ENCODE measurements around the gene STARD9.
"Not testable (repeated sequence)": the region's sequence is repeated elsewhere in the genome, so short reads cannot be mapped to it uniquely, and the experiment has no call there.

STARD9 gene

DNA sequence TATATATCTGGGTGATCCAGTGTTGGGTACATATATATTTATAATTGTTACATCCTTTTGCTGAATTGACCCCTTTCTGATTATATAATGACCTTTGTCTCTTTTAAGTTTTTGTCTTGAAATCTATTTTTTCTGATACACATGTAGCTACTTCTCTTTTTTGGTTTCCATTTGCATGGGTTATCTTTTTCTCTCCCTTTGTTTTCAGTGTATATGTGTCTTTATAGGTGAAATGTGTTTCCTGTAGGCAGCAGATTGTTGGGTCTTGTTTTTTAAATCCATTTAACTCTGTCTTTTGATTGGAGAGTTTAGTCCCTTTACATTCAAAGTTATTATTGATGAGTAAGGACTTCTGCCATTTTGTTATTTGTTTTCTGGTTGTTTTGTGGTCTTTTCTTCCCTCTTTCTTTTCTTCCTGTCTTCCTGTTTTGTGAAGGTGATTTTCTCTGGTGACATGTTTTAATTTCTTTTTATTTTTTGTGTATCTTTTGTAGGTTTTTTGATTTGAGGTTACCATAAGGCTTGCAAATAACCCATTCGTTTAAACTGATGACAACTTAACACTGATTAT lies 56.8 kb downstream of the STARD9 start:
- DNase-seq: no peak

DNA sequence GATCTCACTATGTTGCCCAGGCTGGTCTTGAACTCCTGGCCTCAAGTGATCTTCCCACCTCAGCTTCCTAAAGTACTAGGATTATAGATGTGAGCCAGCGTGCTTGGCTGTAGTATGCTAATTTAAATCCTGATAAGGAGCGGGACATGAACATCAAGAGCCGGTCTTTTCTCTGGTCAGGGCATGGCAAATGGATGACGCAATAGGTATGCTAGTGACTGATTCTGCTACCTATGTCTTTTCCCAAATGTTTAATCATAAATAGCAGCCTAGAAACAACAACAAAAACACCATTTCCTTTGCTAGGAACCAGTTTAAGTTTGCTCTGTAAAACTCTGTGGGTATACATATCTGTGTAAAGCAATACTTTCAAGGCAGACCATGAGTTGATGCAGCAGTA lies 64.7 kb downstream of the STARD9 start:
- no peak for DNase-seq

GRCh38 chr15:42650208-42651066 lies 75.0 kb downstream of the STARD9 start:
- peak; percentile 22 for DNase-seq

DNA sequence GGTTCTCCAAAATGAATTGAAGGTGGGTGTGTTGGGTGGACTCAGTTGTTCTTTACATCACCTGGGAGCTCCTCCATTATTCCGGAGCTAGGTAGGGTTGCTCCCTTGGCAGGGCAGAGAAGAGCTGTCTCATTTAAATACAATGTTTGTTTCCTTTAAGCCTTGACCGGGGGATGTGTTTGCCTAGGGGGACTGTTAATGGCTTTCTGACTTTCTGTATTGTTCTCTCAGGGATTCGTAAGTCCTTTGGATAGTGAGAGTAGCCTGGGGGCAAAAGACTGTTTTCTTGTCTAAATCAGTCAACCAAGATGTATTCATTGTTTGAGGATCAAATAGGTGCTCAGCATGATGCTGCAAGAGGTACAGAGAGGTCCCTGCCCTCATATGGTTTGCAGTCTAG lies 90.4 kb downstream of the STARD9 start:
- DNase-seq: no peak

- no peak for DNase-seq
Measured at GRCh38 chr15:42667855-42668254, 92.4 kb downstream of the STARD9 start.

DNA sequence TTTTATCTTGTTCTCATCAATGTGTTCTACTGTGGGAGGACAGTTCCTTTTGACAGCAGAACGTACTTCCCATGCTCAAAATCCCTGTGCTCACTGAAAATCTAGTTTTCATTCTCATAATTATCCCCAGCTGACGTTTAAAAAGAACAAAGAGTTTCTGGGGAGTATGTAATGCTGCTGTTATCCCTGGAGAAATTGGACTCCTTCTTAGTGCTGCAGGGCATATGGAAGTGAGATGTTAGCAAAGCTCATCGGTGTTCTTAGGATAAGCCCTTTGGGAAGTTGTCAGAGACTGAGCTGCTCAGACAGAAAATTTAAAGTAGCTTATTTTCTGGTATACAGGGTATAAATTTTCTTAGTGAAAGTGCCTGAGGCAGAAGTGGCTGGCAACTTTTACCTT lies 95.0 kb downstream of the STARD9 start:
- no peak for DNase-seq

GRCh38 chr15:42672444-42672843 lies 97.0 kb downstream of the STARD9 start:
- no peak for DNase-seq

DNA sequence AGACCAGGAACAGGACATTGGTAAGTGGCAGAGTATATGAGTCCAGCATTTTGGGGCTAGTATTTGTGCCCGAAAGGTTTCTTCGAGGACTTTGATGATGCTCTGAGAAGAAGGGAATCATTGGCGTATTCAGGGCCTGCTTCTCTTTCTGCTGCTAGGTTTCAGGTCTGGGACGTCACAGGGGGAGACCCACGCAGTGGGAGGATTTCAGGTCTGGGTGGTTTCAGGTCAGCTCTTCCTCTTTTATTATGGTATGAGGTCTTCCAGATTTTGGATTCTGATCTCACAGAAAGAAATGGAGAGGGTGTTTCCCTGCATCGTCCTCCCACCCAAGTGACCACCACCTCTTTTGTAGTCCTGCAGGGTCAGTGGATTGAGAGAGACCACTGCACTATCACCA lies 99.1 kb downstream of the STARD9 start:
- DNase-seq: no peak

DNA sequence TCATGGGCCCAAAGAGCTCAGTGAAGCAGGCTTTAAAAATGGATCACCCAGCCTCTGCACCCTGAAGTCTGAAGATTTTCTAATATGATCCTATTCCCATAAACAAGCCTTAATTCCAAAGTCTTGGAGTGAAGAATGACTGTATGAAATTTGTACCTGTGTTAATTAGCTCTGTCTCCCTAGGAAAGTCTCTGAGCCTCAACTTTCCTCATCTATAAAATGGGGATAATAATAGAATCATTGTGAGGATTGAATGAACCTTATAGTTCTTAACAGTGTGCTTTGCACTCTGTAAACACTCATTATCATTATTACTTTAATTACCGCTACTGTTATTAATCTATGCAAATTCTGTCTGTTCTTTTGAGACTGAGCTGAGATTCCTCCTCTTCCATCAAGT lies 99.6 kb downstream of the STARD9 start:
- no peak for DNase-seq

DNA sequence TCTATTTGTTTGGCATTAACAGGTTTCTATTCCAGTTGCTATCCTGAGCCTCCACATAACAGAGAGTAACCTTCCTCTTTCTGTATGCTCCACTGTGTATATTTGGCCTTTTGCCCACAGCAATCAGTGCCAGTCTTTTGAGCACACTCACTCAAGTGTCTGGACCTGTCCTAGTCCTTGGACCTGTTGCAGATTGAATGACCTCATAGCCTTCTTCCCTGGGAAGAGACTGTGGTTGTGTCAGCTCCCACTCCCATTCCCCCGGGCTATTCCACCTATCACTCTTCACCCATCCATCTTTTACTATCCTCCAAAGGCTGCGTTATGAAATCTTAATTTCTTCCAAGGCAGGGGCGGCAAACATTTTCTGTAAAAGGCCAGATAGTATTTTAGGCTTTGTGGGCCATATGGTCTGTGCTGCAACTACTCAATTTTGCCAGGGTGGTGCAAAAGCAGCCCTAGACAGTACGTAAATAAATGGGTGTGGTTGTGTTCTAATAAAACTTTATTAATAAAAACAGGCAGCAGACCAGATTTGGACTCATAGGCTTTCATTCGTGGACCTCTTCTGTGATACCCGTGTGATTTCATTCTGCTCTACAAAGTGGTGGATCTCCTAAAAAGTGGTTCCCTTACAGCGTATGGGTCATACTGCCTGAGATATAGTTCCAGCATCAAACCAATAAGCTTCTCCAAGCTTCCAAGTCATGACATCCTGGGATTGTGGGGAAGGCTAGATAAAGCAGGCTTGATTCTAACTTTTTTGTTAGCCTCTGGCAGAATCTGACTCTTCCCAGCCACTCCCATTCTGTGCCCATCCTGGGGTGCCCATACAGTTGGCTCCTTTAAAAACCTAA lies 104.1 kb downstream of the STARD9 start:
- DNase-seq: no peak

- not testable (repeated sequence) for DNase-seq
Measured at GRCh38 chr15:42680142-42680482, 104.7 kb downstream of the STARD9 start.

GRCh38 chr15:42681119-42681518 lies 105.7 kb downstream of the STARD9 start:
- DNase-seq: no peak

DNA sequence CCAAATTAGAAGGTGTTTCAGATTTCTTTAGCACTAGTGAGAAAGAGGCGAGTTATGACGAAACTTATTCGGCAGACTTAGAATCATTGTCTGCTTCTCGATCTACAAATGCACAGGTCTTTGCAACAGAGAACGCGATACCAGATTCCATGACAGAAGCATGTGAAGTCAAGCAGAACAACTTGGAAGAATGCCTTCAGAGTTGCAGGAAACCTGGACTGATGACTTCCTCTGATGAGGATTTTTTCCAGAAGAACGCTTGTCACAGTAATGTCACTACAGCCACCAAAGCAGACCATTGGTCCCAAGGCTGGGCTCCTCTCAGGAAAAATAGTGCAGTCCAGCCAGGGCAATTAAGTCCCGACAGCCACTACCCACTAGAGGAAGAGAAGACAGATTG lies 110.9 kb downstream of the STARD9 start:
- no peak for DNase-seq

DNA sequence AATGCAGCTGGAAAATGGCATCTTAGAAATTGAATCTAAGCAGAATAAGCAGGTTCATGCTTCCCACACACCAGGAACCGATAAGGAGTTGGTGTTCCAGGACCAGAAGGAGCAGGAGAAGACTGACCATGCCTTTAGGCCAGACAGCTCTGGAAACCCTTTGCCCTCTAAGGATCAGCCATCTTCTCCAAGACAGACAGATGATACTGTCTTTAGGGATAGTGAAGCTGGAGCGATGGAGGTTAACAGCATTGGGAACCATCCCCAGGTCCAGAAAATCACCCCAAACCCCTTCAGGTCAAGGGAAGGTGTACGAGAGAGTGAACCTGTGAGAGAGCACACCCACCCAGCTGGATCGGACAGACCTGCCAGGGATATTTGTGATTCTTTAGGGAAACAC lies 112.3 kb downstream of the STARD9 start:
- no peak for DNase-seq

- DNase-seq: no peak
Measured at GRCh38 chr15:42688301-42688700, 112.9 kb downstream of the STARD9 start.

DNA sequence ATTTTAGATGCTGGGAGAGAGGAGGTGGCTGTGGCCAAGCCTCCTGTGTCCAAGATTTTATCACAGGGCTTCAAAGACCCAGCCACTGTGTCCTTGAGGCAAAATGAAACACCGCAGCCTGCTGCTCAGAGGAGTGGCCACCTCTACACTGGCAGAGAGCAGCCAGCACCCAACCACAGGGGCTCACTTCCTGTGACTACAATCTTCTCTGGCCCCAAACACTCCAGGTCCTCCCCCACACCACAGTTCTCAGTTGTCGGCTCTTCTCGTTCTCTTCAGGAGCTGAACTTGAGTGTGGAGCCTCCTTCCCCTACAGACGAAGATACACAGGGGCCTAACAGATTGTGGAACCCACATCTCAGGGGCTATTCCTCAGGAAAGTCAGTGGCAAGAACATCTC lies 115.9 kb downstream of the STARD9 start:
- no peak for DNase-seq

DNA sequence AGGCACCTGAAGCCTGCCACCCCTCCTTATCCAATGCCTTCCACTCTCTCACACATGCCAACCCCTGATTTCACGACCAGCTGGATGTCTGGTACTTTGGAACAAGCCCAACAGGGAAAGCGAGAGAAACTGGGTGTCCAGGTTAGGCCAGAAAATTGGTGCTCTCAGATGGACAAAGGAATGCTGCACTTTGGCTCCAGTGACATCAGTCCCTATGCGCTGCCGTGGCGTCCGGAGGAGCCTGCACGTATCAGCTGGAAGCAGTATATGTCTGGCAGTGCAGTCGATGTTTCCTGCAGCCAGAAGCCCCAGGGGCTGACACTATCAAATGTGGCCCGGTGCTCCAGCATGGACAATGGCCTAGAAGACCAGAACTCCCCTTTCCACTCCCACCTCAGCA lies 116.4 kb downstream of the STARD9 start:
- no peak for DNase-seq

GRCh38 chr15:42692536-42692935 lies 117.1 kb downstream of the STARD9 start:
- no peak for DNase-seq

DNA sequence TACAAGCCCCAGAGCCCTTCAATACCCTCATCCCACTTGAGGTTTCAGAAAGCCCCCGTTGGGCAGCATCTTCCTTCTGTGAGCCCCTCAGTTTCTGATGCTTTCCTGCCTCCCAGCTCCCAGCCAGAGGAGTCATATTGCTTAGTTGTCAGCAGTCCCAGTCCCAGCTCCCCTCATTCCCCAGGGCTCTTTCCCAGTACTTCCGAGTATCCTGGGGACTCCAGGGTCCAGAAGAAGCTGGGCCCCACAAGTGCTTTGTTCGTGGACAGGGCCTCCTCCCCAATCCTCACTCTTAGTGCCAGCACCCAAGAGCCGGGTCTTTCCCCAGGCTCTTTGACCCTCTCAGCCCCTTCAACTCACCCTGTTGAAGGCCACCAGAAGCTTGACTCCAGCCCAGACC lies 117.6 kb downstream of the STARD9 start:
- DNase-seq: no peak

- DNase-seq: no peak
Measured at GRCh38 chr15:42693496-42693895, 118.1 kb downstream of the STARD9 start.

GRCh38 chr15:42693942-42694341 lies 118.5 kb downstream of the STARD9 start:
- no peak for DNase-seq

- DNase-seq: no peak
Measured at GRCh38 chr15:42694398-42694797, 119.0 kb downstream of the STARD9 start.

GRCh38 chr15:42695527-42696071 lies 120.2 kb downstream of the STARD9 start:
- DNase-seq: no peak

DNA sequence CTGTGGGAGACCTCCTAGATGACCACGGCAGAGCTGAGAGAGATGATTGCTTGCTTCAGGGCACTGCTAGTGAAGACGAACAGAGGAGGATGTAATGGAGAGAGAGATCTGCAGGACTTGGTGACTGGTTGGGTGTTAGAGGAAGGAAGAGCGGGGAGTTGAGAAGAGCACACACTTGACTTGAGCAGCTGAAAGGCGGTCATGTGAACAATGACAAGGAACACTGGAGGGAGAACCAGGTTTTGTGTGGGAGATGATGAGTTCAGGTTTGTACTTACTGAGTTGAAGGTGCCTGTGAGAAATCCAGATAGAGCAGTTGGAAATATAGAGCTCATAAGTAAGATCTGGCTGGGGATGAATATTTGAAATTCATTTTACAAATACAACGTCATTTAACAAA lies 121.2 kb downstream of the STARD9 start:
- no peak for DNase-seq
